Measurements from ENCODE around the gene CFAP77. TPM values are rescaled to one million over a fixed set of nuclear protein-coding genes. Genes with fewer than 3 reads are reported as not detected.

The CFAP77 gene
- total RNA-seq, 2 donors from 2014 or later: not detected

DNA sequence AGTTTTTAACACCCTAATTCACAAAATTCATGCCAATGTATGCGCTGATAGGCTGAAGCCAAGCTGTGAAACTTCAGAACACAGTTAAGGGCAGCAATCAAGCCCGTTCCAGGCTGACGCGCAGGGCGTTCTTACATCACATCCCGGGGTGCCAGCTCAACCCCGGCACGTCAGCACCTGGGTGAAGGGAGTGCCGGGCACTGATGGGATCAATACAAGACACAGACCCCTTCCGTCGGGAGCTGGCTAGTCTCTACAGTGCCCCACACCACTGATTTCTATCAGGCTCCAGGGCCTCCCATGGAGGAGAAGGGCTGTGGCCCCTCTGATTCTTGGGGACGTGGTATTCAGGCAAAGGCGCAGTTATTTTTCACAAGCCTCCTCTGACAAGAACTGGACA lies 184.4 kb downstream of the CFAP77 start:
- ATAC-seq (no peak), DNase-seq (no peak)
- intact Hi-C loops (cut with DNase I, micrococcal nuclease): no loop called here

DNA sequence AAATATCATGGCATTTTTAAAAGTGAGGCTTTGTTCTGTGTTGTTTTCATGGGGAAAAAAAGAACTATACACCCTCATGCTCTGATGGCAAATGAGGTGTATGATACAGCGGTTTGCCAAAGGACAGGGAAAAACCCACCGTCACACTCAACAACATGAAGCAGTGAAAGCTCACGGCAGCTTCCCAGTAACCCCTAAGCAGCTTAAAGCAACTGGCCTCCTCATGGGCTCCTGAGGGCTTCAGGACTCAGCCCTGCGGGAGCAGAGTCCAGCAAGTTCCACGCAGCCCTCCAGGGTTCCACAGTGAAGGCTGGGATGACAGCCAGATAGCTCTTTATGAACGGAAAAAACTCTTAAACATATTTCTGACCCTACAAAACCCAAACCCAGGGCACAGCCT lies 185.3 kb downstream of the CFAP77 start:
- ATAC-seq: no peak
- intact Hi-C loops (cut with DNase I, micrococcal nuclease): no loop called here
- DNase-seq: no peak

DNA sequence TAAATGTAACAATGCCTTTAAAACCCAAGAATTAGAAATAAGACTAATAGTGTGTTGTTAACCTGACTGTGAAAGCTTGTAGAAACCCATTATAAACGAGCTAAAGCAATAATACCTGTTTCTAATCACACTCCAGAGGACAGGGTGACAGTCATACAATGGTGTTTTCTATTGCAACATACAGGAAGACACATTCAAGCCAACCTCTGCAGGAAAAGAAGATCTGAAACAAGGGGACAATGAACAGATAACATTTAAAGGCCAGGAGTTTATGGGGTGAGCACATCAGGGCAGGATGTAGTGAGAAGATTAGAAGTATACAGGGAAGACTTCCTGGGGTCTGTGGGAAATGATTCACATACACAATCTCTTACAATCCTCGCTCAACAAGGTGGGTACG lies 186.2 kb downstream of the CFAP77 start:
- DNase-seq (no peak), ATAC-seq (no peak)
- intact Hi-C loops (cut with DNase I, micrococcal nuclease): no loop called here

DNA sequence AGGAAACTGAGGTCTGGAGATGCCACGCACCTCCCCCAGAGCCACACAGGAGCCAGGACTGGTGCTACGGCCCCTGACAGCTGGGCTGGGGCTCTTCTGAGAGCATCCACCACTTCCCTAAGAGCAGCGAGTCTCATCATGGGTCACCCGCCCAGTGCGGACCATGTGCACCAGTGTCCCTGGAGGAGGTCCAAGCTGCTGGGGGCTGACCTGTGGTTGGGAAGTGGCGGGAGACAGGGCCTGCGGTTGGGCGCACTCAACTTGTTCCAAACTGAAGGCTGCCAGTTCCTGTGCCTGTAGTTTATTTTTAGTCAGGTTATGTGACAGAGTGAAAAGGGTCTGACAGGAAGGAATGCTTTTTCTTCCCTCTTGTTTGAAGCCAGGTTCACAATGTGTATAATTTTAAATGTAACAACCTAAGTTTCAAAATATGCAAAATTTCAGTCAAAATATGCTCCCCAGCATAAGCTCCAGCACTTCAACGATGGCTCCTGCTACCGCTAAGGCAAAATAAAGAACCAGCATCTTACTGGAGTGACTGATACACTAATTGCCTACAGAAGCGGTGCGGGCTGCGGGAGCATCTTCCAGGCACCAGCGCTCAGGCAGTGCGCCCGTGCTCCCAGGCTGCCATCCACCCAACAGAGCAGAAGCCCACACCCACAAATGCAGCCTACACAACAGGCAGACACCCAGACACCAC lies 187.2 kb downstream of the CFAP77 start:
- intact Hi-C loops (cut with DNase I, micrococcal nuclease): no loop called here
- DNase-seq (peak in 1 of 2 donors; percentile 25), ATAC-seq (no peak)

DNA sequence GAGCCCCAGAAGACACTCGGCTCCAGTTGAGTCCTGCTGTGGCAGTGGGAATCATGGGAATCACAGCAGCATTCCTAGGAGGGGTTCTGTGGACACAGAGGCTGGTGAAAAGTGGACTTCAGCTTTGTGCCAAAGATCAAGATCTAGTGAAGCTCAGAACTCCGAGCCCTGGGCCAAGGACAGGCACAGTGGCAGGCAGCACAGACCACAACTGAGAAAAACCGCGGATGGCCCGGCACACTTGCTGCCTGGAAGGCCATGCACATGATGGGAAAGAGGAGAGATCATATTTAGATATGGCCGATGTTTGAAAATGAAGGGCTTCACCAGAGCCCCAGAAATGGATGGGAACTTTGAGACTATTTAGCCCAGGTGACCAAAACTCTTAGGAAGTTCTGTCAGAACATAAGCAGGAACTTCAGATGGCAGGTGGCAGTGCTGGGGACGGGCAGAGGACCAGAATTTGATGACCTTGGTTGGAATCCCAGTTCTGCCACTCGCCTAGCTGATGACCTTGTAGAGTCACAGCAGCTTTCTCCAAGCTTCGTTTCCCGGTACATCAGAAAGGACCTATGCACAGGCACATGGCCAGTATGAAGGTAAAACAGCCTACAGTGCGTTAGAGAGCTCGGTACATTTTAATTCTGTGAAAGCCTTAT lies 190.4 kb downstream of the CFAP77 start:
- ATAC-seq: no peak
- intact Hi-C loops (cut with DNase I, micrococcal nuclease): no loop called here
- DNase-seq: no peak

DNA sequence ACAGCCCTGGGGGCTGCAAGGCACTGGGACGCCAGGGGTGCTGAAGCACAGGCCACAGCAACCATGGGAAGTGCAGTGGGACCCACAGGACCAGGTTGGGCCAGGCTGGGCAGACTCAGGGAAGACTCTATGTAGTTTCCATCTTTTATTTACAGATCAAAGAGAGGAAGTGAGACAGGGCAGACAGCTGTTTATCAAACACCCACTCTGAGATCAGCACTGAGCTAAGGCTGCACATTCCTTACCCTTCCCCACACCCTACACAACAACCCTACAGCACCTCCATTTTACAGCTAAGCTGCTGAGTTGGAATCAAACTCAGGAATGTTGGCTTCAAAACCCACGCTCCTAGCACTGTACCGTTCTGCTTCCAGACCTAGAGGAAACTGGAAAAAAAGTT lies 192.2 kb downstream of the CFAP77 start:
- intact Hi-C loops (cut with DNase I, micrococcal nuclease): no loop called here
- ATAC-seq (no peak), DNase-seq (no peak)

DNA sequence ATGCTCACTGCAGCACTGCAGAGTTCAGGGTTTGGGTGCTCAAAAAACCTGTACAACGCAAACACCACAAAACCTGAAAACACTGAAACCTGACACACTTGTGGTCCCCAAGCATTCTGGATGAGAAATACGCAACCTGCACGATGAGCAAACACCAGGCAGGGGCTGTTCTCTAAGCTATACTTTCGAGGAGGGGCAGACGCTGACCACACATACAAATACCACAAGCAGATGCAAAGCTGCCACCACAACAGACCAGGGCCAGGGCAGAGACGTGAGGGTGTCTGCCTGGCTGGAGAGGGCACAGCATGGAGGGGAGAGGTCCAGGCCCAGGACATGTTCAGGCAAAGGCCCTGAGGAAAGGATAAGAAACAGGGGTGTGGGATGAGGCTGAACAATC lies 195.4 kb downstream of the CFAP77 start:
- no peak for ATAC-seq
- intact Hi-C loops (cut with DNase I, micrococcal nuclease): no loop called here
- DNase-seq: no peak

DNA sequence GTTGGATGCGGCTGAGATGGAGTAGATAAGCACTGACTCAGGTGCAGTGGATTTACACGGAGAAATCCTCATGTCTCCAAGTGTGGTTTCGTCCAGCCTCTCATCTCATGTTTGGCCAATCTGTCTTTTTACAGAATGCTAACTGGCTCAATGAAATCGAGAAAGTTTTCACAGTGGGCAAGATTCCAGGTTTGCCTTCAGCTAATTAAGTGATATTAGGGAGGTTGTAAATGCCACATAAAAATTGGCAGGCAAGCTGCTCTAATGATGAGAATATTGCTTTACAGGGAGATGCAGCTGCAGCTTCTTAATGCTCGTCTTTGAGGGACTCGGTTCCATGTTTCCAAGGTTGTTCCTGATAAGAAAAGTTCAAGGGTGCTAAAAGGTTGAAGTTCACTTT lies 196.1 kb downstream of the CFAP77 start:
- intact Hi-C loops (cut with DNase I, micrococcal nuclease): no loop called here
- ATAC-seq (no peak), DNase-seq (no peak)

DNA sequence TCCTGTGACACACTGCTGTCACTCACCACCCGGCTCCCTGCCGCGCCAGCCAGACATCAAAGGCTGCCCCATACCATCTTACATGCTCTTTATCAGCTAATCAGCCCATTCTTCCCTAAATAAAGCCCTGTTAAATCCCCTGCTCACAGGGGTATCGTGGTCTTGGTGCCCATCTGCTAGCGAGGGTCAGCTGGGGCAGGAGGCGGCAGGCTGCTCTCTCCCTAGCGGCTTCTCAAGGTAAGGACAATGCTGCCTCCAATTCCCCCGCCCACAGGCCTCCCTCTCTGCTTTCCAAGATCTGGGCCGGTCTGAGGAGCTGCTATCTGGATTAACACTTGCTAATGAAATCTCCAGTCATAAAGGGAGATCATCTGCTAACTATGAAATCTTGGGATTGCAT lies 199.2 kb downstream of the CFAP77 start:
- ATAC-seq (no peak), DNase-seq (no peak)
- intact Hi-C loops (cut with DNase I, micrococcal nuclease): no loop called here

DNA sequence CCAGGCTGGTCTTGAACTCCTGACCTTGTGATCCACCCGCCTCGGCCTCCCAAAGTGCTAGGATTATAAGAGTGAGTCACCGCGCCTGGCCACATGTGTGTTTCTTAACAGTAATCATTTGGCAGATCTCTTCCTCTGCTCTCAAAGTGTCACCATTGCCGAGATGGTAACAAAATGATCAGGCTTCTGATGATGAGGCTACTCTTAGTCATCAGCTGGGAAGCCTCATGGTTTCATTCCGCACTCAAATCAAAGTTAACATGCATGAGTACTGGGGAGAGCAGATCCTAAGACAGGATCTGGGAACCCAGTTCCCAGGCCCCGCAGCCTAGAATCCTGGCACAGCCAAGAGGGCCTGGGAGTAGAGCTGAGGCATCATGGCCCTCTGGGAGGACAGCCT lies 199.8 kb downstream of the CFAP77 start:
- no peak for DNase-seq
- ATAC-seq: no peak
- intact Hi-C loops (cut with DNase I, micrococcal nuclease): no loop called here

DNA sequence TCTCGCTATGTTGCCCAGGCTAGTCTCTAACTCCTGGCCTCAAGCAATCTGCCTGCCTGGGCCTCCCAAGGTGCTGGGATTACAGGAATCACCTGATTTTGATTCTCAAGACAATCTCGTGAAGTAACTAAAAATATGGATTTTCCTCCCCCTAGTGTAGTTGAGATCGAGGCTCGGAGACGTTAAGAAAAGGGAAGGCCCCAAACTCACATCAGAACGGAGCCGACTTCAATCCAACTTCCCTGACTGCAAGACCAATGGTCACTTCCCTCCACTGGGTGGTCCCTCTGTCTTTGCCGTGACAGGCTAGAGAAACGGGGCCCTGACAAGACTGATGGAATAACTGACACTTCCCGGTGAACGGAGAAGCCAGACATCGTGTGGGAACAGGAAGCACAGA lies 200.7 kb downstream of the CFAP77 start:
- intact Hi-C loops (cut with DNase I, micrococcal nuclease): no loop called here
- no peak for ATAC-seq
- DNase-seq: no peak

DNA sequence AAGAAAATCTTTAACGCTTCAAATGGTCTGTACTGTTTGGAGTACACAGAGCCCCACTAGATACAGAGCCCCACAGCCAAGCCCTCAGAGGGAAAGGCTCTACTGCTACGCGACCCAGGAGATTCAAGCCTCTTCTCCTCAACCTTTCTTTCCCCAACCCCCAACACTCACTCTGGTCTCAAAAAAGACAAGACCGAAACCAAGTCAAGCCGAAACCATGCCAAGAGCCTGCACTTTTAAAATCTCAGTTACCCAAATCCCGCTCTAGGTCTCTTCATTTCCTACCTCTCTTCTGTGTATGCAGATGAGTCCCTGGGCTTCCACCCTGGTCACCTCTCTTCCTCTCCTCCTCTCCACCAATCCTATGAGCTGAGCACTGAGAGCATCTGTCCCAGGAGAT lies 204.3 kb downstream of the CFAP77 start:
- no peak for ATAC-seq
- intact Hi-C loops (cut with DNase I, micrococcal nuclease): no loop called here

DNA sequence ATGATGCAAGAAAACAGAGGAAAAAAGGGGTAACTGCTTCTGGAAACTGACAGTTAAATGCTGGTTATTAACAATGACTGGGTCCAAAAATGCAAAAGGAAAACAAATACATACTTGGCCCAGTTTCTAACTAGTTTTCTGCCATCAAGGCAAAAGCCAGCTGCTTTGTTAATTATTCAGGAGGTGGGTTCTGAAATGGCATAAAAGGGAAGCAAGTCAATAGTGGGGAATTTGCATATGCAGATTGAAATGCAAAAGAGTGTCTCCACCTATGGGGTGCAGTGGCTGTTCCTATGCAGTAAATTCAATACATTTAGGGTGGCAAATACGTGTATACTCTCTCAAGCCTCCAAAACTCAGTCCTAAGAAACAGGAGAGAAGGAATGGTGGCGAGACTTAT lies 205.8 kb downstream of the CFAP77 start:
- no peak for DNase-seq
- no peak for ATAC-seq
- intact Hi-C loops (cut with DNase I, micrococcal nuclease): no loop called here

More for the DNA sequence above, 204.3 kb downstream of the CFAP77 start:
- no peak for DNase-seq

DNA sequence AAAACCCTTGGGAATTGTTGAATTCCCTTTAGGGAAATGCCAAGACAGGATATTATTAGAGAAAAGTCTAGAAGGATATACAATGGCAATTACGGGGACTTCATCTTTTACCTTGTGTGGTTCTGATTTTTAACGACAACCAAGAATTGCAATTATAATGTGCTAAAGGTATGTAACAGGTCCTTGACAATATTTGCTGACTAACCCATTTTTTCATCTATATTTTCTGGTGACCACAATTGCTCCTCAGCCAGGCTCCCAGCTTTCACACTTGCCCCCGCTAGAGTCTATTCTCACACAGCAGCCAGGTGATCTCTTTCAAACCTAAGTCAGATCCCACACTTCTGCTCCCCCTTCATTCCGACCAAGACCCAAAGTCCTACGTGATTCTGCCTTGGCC lies 206.7 kb downstream of the CFAP77 start:
- DNase-seq: no peak
- intact Hi-C loops (cut with DNase I, micrococcal nuclease): no loop called here
- ATAC-seq: no peak

DNA sequence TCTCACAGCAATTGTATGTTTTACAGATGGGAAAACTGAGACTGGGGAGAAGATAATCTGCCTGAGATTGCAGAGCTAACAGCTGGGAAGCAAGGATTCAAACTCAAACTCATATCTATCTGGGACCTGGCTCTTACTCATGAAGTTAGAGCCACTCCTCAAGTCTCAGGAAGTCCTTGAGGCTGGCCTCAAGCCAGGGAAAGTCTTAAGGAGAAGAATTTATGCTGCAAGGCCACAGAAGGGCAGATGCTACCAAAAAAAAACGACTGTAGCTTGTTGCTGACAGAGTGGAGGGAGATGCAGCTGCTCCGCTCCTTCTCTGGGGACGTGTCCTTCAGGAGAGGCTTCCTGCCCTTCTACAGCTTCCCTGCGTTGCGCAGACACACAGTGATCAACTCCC lies 212.1 kb downstream of the CFAP77 start:
- DNase-seq: peak in 1 of 2 donors; percentile 30
- peak; percentile 46 for ATAC-seq
- intact Hi-C loops (cut with DNase I, micrococcal nuclease): no loop called here

Other genes starting within 250 kb of the CFAP77 start
- gene NTNG2, start 248.2 kb upstream of the CFAP77 start, total RNA-seq: 1 to 10 TPM in 1 of 2 donors, under 1 TPM in 1; 0.75 to 1.1 TPM
- gene SETX, start 55.2 kb upstream of the CFAP77 start, total RNA-seq: 10 to 100 TPM; 38.7 to 39.4 TPM
- 1 to 10 TPM; 8.2 to 9.0 TPM for gene TTF1, start 3.4 kb upstream of the CFAP77 start, total RNA-seq
- not detected for gene BARHL1, start 172.4 kb downstream of the CFAP77 start, total RNA-seq

Data from left colon (tissue), 2 donors.